MCF 10A (cell line): Measurements from ENCODE around the gene SLC6A19. TPM values are rescaled to one million over a fixed set of nuclear protein-coding genes. Genes with fewer than 3 reads are reported as not detected.

Experiments
- BruUV-seq: library from RNA; stranded (reverse); fragments of 400-500 nt; replicated peaks from 2 replicates; lab custom pipeline; 2021; lab: Mats Ljungman, UMichigan
- CTCF ChIA-PET: fragments of 300-600 bp; sonication (Branson Sonifier 250); formaldehyde crosslinking; extraction: SDS; loops from one replicate; lab custom pipeline; 2021; ENCODE audit warnings: antibody characterized with exemption, inconsistent platforms; lab: Yijun Ruan, JAX
- POLR2A ChIA-PET: fragments of 300-600, 350-650 bp; sonication (Branson Sonifier 250); formaldehyde crosslinking; extraction: SDS; loops from one replicate; lab custom pipeline; 2020; ENCODE audit warnings: antibody characterized with exemption, inconsistent platforms; lab: Yijun Ruan, JAX
- DNase-seq: peaks from one replicate; pipeline ENCODE4 v3.0.0-alpha.2; 2018; ENCODE audit not compliant: unreplicated experiment
- H3K27ac Mint-ChIP-seq: one replicate; pipeline ENCODE4 v1.8.0; 2022; ENCODE audit warnings: mild to moderate bottlenecking, low read depth, mixed read lengths; ENCODE audit not compliant: unreplicated experiment
- H3K27me3 Mint-ChIP-seq: one replicate; pipeline ENCODE4 v1.8.0; 2022; ENCODE audit warnings: mixed read lengths; ENCODE audit not compliant: insufficient read depth, unreplicated experiment
- H3K36me3 Mint-ChIP-seq: one replicate; pipeline ENCODE4 v1.8.0; 2022; ENCODE audit warnings: mild to moderate bottlenecking, moderate library complexity, mixed read lengths; ENCODE audit not compliant: insufficient read depth, unreplicated experiment
- H3K4me1 Mint-ChIP-seq: one replicate; pipeline ENCODE4 v1.8.0; 2022; ENCODE audit warnings: mixed read lengths; ENCODE audit not compliant: insufficient read depth, unreplicated experiment
- H3K4me3 Mint-ChIP-seq: one replicate; pipeline ENCODE4 v1.8.0; 2022; ENCODE audit warnings: mild to moderate bottlenecking, moderate library complexity, mixed read lengths; ENCODE audit not compliant: unreplicated experiment
- H3K9me3 Mint-ChIP-seq: one replicate; pipeline ENCODE4 v1.8.0; 2022; ENCODE audit warnings: mixed read lengths; ENCODE audit not compliant: unreplicated experiment
- CTCF ChIP-seq: fragments of 200-600 bp; IDR thresholded peaks from one replicate; pipeline ENCODE4 v1.8.0; 2022; ENCODE audit warnings: antibody characterized with exemption, mild to moderate bottlenecking; ENCODE audit not compliant: unreplicated experiment
- intact Hi-C: fragments of 100-400 bp; cut with micrococcal nuclease; formaldehyde crosslinking; loops from 2 replicates; pipeline ENCODE4 v1.14.1; 2022
- total RNA-seq: library from RNA; stranded (reverse); gene quantifications from 2 replicates; pipeline ENCODE4 v1.2.3, GENCODE V29; 2022

Gene SLC6A19
- total RNA-seq, 1 experiment from 2014 or later: not detected

GRCh38 chr5:1187950-1188334, 13.5 kb upstream of the SLC6A19 start:
- ChIA-PET POLR2A (no interaction called here), CTCF (interaction anchor here (1.6 kb wide), 1 partner anchor 20 kb away, joined by 5 read pairs; no protein-coding TSS in a partner anchor)
- no peak for DNase-seq
- no TSS peak for BruUV-seq
- H3K4me1 Mint-ChIP-seq: no peaks in the 10 kb centered on the region
- H3K4me3 Mint-ChIP-seq: no peak overlapping the region
- H3K27ac Mint-ChIP-seq: no peak overlapping the region
- TF ChIP-seq CTCF: no peak
- no peaks in the 10 kb centered on the region for H3K9me3 Mint-ChIP-seq
- peaks cover 45% of the 10 kb centered on the region for H3K27me3 Mint-ChIP-seq
- no peaks in the 10 kb centered on the region for H3K36me3 Mint-ChIP-seq
- intact Hi-C loops: no loop called here

GRCh38 chr5:1188464-1188863, 12.9 kb upstream of the SLC6A19 start:
- H3K36me3 Mint-ChIP-seq: no peaks in the 10 kb centered on the region
- no peak overlapping the region for H3K4me3 Mint-ChIP-seq
- DNase-seq: no peak
- intact Hi-C loops: no loop called here
- no peak for TF ChIP-seq CTCF
- ChIA-PET CTCF (interaction anchor here (1.4 to 1.6 kb wide), 2 partner anchors 21 to 456 kb away, joined by 4 to 5 read pairs; no protein-coding TSS in a partner anchor), POLR2A (no interaction called here)
- H3K27ac Mint-ChIP-seq: no peak overlapping the region
- peaks cover 45% of the 10 kb centered on the region for H3K27me3 Mint-ChIP-seq
- no peaks in the 10 kb centered on the region for H3K4me1 Mint-ChIP-seq
- no TSS peak for BruUV-seq
- no peaks in the 10 kb centered on the region for H3K9me3 Mint-ChIP-seq

- intact Hi-C loops: no loop called here
- BruUV-seq: no TSS peak
- Mint-ChIP-seq H3K4me1 (no peaks in the 10 kb centered on the region), H3K36me3 (no peaks in the 10 kb centered on the region), H3K27ac (no peak overlapping the region), H3K9me3 (no peaks in the 10 kb centered on the region), H3K4me3 (no peak overlapping the region), H3K27me3 (peaks cover 45% of the 10 kb centered on the region)
- no peak for TF ChIP-seq CTCF
- ChIA-PET POLR2A (no interaction called here), CTCF (interaction anchor here (1.4 to 1.6 kb wide), 2 partner anchors 21 to 455 kb away, joined by 4 to 5 read pairs; no protein-coding TSS in a partner anchor)
- no peak for DNase-seq
Observed at GRCh38 chr5:1189269-1189668, 12.1 kb upstream of the SLC6A19 start.

- intact Hi-C loops: no loop called here
- no peaks in the 10 kb centered on the region for H3K36me3 Mint-ChIP-seq
- no peak for DNase-seq
- no peak for TF ChIP-seq CTCF
- no peak overlapping the region for H3K4me3 Mint-ChIP-seq
- BruUV-seq: no TSS peak
- H3K4me1 Mint-ChIP-seq: no peaks in the 10 kb centered on the region
- ChIA-PET POLR2A (no interaction called here), CTCF (no interaction called here)
- H3K27ac Mint-ChIP-seq: no peak overlapping the region
- no peaks in the 10 kb centered on the region for H3K9me3 Mint-ChIP-seq
- peaks cover 45% of the 10 kb centered on the region for H3K27me3 Mint-ChIP-seq
Observed at GRCh38 chr5:1190278-1190677, 11.1 kb upstream of the SLC6A19 start.
